HG03196 (cell line): Measurements from ENCODE around the gene TIAL1.
A peak's percentile ranks its signal among the peaks of the same experiment; 100 is the strongest.
"Not testable (repeated sequence)": the region's sequence is repeated elsewhere in the genome, so short reads cannot be mapped to it uniquely, and the experiment has no call there.

Experiments
- ATAC-seq: cut with Tn5 transposase; IDR thresholded peaks from one replicate; pipeline ENCODE4 v1.9.1; 2021; ENCODE audit not compliant: unreplicated experiment

The TIAL1 gene

GRCh38 chr10:119550827-119551226 lies 45.9 kb downstream of the TIAL1 start:
- no peak for ATAC-seq

DNA sequence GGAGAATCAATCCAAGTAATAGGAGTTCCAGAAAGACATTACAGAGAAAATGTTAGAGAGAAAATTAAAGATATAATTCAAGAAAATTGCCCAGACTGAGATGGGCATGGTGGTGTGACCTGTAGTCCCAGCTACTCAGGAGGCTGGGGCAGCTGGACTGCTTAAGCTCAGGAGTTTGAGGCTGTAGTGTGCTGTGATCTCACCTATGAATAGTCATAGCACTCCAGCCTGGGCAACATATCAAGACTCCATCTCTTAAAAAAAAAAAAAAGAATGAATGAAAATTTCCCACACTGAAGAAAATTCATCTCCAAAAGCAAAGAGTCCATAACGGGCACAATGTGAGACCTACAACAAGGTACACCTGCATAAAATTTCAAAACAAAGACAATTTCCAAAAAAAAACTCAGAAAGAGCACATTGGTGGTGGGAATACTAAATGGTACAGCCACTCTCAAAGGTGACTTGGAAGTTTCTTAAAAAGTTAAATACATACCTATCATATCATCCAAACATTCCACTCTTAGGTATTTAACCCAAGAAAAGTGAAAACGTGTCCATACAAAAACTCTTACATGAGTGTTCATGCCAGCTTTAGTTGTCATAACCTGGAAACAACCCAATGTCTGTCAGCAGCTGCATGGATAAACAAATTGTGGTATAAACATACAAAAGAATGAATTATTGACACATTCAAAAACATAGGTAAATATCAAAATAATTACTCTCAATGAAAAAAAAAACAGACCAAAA lies 47.3 kb downstream of the TIAL1 start:
- ATAC-seq, result no peak

GRCh38 chr10:119546009-119546408 lies 50.8 kb downstream of the TIAL1 start:
- ATAC-seq, result no peak

DNA sequence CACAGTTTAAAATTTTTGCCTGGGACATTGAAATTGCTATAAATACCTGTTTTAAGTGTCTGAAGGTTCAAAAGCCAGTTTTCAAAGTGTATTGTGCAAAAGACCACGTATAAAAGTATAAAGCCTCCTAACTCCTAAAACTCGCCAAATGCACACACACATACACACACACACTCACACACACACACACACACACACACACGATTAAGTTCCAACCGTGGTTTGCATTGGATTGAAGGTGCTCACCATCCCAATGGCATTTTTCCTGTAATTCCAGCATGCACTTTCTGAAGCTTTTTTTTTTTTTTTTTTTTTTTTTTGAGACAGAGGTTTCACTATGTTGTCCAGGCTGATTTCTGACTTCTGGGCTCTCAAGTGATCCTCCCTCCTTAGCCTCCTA lies 51.5 kb downstream of the TIAL1 start:
- ATAC-seq, result no peak

- no peak for ATAC-seq
These were observed 52.7 kb downstream of the TIAL1 start for GRCh38 chr10:119543814-119544642.

DNA sequence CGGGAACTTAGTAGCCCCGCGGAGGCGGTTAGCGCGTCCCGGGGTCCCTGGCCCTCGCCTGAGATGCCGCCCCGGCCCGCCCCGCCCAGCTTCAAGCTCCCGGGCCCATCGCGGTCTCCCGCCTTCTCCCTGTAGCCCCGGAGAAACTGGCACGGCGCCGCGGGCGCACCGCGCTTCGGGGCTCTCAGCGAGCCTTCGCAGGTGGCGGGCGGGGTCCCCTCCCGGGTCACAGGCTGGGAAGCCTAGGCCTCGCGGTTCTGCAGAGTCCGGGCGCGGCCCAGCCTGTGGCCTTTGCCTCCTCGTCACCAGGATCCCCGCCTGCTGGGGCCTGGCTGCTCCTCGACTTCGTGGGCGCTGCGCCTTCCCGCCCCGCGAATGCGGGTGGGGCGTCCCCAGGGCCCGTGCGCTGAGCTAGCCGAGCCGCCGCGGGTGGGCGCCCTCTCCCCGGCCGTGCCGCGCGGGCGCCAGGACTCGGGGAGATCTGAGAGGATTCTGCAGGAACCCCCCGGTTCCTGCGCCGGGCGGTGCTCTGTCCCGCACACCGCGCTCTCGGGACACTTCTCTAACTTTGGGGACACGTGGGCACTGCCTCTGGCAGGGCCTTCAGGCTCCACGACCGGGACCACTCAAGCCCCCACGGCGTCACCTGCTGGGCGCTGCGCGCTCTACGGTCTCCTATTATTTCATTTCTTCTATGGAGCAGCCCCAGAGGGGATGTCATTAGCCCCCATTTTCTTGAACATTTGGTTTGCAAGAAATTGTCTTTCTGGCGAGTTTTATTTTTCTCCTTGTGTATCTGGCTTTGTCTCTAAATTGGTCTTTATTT lies 53.6 kb downstream of the TIAL1 start:
- ATAC-seq, result peak; percentile 39

GRCh38 chr10:119542357-119542987 lies 54.3 kb downstream of the TIAL1 start, which contains the start of gene RGS10:
Gene RGS10 (minus strand): TSS chr10:119542719. CDS start chr10:119542638, 81 bp downstream.
- peak; percentile 60 for ATAC-seq

GRCh38 chr10:119541459-119542356 lies 55.1 kb downstream of the TIAL1 start:
- ATAC-seq, result peak; percentile 22

DNA sequence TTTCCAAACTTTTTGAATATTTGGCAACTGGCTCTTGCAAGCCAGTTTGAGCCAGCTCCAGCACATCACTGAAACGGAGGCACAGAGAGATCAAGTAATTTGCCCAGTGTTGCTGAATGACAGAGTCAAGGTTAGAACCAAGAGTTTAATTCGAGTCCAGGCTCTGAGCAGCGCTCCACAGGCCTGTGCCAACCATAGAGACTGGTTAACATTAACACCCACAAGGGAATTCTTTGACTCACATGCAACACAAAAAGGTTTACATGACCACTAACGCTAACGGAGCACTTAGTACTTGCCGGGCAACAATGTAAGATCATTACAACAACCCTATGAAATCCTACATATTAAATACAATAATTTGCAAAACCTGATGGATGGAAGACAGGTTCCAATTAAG lies 55.7 kb downstream of the TIAL1 start:
- no peak for ATAC-seq

- ATAC-seq, result no peak
These were observed 56.7 kb downstream of the TIAL1 start for GRCh38 chr10:119540038-119540437.

DNA sequence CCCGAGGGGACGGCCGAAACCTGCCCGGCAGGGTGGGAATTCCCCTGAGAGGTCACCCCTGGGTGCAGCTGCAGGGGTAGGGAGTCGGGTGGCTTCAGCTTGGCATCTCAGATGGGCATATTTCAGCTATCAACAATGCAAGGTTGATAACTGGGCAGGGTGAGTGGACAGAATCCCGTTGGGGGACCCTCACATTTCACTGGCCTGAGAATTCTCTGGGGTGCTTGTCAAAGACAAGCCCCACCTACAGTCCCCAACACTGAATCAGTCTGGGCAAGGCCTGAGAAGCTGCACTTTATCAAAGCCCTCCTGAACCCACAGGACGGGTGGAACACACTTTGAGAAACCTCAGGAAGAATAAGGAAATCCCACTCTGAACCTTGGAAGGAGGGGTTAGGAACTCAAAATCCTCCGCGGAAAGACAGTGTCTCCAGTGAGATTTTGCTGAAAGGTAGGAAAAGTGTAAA lies 57.4 kb downstream of the TIAL1 start:
- ATAC-seq, result no peak

DNA sequence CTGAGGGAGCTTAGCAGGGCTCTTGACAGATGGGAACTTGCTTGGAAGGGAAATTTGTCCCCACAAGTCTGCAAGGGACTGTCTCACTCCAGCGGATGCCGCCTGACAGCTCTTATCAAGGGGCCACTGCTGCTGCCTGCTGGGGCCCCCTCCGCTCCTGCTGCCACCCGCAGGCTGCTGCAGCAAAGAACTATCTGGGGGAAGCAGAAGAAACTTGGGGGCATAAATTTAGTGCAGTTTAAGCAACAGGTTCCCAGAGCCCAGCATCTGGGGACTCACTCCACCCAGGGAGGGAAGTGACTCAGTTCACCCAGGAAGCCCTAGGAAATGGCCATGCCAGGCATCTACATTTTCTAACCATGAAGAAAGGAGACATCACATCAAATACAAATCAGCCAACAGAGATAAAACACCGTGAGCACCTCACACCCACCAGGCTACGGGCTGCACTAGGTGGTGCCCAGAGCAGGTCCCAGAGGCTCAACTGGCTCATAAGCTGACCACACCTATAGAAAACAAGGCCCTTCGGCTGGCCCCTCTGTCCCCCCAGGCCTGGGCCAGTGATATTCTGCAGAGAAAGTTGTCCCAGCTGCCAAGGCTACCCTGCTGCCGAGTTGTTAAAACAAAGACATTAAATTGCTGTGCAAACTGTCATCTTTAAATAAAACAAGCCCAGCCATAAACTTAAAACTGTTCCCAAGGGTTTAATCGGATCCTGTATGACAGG lies 58.0 kb downstream of the TIAL1 start:
- no peak for ATAC-seq

DNA sequence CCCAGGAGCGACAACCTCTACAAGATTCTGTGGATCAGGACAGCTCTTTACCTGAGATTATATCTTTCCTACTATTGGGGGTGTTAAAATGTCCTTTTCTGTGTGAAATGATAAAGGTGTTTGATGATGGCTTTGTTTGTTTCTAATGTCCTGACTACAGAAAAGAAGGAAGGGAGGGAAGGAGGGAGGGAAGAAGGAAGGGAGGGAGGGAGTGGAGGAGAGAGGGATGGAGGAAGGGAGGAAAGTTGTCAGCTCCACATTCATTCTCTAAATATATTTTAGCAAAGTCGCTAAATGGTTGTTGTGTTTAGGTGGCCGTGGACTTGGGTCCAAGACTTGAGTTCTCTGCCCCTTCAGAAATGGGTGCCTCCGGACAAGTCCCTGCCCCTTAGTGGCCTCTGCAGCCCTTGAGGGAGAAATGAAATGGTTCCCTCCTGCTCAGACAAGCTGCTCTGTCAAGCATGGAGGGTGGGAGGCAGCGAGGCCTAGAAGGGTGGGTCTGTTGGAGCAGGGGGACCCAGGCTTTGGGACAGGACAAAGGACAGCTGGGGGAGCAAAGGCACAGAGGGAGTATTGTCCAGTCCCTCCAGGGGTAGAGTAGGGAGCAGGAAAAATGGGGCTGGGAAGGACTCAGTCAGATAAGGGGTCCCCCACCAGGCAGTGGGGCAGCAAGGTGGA lies 58.7 kb downstream of the TIAL1 start:
- ATAC-seq, result no peak

DNA sequence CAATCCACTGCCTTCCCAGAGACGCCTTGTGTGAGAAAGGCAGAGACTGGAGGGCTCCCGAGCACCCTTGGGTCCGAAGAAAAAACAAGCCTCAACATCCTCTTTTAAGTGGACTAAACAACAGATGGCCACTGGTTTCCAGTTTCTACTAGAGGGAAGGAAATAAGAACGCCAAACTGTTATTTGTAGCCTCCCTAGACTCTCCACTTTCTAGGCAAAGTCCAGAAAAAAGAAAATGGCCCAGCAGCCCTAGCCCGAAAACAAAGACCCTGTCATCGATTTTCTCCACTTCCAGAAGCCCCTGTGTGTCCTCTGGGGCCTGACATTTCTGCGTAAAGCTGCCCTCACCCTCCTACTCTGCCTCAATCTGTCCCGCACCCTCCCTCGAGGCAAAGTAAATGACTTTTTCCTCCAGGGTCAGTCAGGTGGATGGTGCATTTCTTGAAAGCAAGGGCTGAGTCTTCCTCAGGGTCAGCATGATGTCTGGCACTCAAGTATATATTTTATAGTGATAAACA lies 60.2 kb downstream of the TIAL1 start:
- no peak for ATAC-seq

DNA sequence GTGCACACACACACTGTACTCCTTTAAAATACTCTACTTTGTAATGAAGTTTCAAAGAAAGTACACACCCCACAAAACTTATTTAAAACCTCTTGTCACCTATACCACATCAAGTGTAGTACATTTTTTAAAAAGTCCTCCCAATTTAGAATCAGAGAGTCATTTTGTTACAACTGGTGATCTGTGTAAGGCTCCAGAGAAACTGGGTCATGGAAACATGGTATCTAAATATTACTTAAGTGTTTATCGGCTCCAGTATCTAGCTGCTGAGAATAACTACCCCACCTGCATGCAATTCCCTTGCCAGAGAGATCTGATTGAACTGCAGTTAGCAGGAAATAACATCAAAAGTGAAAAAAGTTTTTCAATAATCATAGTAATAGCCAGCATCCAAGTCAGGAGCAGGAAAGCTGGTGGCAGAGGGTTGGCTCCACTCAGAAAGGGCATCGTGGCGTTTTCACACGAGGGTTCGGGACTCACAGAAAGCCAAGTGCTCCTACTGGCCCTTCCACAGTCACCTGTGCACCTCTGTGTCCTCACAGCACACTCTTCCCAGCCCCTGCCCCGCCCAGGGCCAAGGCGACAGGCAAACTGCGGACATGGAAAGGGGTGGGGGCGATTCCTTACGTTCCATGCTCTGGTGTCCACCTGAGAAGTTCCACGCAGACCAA lies 60.8 kb downstream of the TIAL1 start:
- no peak for ATAC-seq

GRCh38 chr10:119535305-119535704 lies 61.5 kb downstream of the TIAL1 start:
- ATAC-seq, result no peak

GRCh38 chr10:119533473-119533872 lies 63.3 kb downstream of the TIAL1 start:
- ATAC-seq, result no peak

DNA sequence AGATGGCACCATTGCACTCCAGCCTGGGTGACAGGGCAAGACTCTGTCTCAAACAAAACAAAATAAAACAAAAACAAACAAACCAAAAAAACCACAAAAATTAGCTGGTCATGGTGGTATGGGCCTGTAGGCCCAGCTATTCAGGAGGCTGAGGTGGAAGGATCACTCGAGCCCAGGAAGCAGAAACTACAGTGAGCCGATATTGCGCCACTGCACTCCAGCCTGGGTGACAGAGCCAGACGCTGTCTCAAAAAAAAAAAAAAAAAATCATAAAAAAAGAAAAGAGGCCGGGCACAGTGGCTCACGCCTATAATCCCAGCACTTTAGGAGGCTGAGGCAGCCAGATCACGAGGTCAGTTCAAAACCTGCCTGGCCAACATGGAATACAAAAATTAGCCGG lies 64.0 kb downstream of the TIAL1 start:
- ATAC-seq, result not testable (repeated sequence)
